Esophagus (tissue), 2 donors: ENCODE results near the gene SYP. TPM values are rescaled to one million over a fixed set of nuclear protein-coding genes. Genes with fewer than 3 reads are reported as not detected.

ENCODE experiments used
- polyA plus RNA-seq, 2 donors: library from polyadenylated mRNA; stranded (reverse); fragments of 200-250 nt; gene quantifications; one replicate each; pipeline ENCODE4 v1.2.3, GENCODE V29; 2013
- donor health status: healthy with polysubstance abuse.
- donor health status: Bipolar disorder and iron deficiency.

SYP gene
- polyA plus RNA-seq, 2 donors, result 0.75 to 0.79 TPM

Other genes with a start within 250 kb of the SYP start
- 10 to 100 TPM; 22.3 to 27.6 TPM for gene OTUD5, start 242.6 kb downstream of the SYP start, polyA plus RNA-seq
- gene KCND1, start 228.3 kb downstream of the SYP start, polyA plus RNA-seq, result under 1 TPM; 0.25 to 0.41 TPM
- gene GRIPAP1, start 197.9 kb downstream of the SYP start, polyA plus RNA-seq, result 10 to 100 TPM; 18.5 to 22.8 TPM
- 10 to 100 TPM; 20.5 to 20.9 TPM for gene TFE3, start 156.8 kb downstream of the SYP start, polyA plus RNA-seq
- gene CCDC120, start 141.2 kb downstream of the SYP start, polyA plus RNA-seq, result 10 to 100 TPM; 23.1 to 27.9 TPM
- 1 to 10 TPM; 7.2 to 7.8 TPM for gene PRAF2, start 126.2 kb downstream of the SYP start, polyA plus RNA-seq
- gene WDR45, start 120.3 kb downstream of the SYP start, polyA plus RNA-seq, result 10 to 100 TPM; 45.1 to 55.6 TPM
- 10 to 100 TPM in 1 of 2 donors, 1 to 10 TPM in 1; 7.3 to 18.1 TPM for gene GPKOW, start 76.5 kb downstream of the SYP start, polyA plus RNA-seq
- gene MAGIX, start 37.4 kb downstream of the SYP start, polyA plus RNA-seq, result 1 to 10 TPM; 6.0 to 6.3 TPM
- 100 to 1,000 TPM; 267 to 453 TPM for gene PLP2, start 28.3 kb downstream of the SYP start, polyA plus RNA-seq
- 10 to 100 TPM; 12.2 to 14.2 TPM for gene PRICKLE3, start 13.8 kb downstream of the SYP start, polyA plus RNA-seq
- under 1 TPM; 0.11 to 0.24 TPM for gene CACNA1F, start 33.1 kb upstream of the SYP start, polyA plus RNA-seq
- 10 to 100 TPM in 1 of 2 donors, 1 to 10 TPM in 1; 6.3 to 11.0 TPM for gene CCDC22, start 35.3 kb upstream of the SYP start, polyA plus RNA-seq
- under 1 TPM; 0.59 to 0.65 TPM for gene FOXP3, start 64.5 kb upstream of the SYP start, polyA plus RNA-seq
- gene PPP1R3F, start 69.6 kb upstream of the SYP start, polyA plus RNA-seq, result 1 to 10 TPM; 3.8 to 4.9 TPM
- not detected for gene GAGE10, start 103.5 kb upstream of the SYP start, polyA plus RNA-seq
- not detected for gene GAGE12J, start 121.8 kb upstream of the SYP start, polyA plus RNA-seq
- gene GAGE13, start 131.4 kb upstream of the SYP start, polyA plus RNA-seq, result not detected